ENCODE measurements around the gene WDPCP. TPM values are rescaled to one million over a fixed set of nuclear protein-coding genes. Genes with fewer than 3 reads are reported as not detected.
A peak's percentile ranks its signal among the peaks of the same experiment; 100 is the strongest.

Gene WDPCP
- total and polyA plus RNA-seq, 2 of the 13 experiments (the other 11 are each of a cell fraction or from before 2014, with no cell fraction given), result 2.9 to 5.2 TPM

DNA sequence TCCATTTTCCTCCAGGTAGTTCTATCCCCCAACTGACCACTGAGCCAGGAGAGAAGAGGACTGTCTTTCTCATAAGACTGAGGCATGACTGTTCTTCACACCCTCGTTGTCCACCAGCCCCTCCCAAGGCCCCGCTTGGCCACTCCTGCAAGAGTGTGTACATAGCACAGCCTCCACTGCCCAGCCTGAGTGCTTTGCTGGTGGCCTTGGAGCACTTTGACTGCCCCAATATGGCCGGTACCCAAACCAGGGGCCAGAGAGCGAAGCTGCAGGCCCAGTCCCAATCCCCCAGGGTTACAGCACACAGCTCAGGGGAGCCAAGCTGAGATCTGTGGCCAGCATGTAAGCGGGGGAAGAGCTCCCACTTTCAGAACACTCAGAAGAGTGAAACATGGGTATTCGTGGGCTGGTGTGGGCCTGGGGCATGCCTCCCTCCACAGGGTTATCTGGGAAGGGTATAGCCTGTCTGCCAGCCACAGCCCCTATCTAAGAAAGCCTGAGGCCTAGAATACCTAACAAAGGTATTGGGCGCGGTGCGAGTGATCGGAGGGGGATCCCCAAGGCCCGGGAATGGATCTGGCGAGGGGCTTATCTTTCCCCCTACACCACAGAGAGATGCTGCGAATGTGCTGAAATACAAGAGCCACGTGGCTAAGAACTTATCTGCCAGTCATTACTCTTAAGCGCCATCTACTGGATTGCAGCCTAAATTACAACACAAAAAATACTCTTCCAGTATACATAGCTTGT is 163.8 kb downstream of the WDPCP start (continued):
- TF ChIP-seq, protein P1, sequence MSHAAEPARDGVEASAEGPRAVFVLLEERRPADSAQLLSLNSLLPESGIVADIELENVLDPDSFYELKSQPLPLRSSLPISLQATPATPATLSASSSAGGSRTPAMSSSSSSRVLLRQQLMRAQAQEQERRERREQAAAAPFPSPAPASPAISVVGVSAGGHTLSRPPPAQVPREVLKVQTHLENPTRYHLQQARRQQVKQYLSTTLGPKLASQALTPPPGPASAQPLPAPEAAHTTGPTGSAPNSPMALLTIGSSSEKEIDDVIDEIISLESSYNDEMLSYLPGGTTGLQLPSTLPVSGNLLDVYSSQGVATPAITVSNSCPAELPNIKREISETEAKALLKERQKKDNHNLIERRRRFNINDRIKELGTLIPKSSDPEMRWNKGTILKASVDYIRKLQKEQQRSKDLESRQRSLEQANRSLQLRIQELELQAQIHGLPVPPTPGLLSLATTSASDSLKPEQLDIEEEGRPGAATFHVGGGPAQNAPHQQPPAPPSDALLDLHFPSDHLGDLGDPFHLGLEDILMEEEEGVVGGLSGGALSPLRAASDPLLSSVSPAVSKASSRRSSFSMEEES (CRISPR knock-in tag; IDR thresholded peaks at IDR 0.05), result 0 out of 2 replicates have a peak, but pooled peaks have one; percentile 34
- TF ChIP-seq ZNF670 (CRISPR knock-in tag; IDR thresholded peaks at IDR 0.05; ENCODE audit: borderline replicate concordance) (no peak), ZNF343 (CRISPR knock-in tag; IDR thresholded peaks at IDR 0.05) (no peak), CREB1 (IDR thresholded peaks at IDR 0.05) (no peak), CREB1 (CRISPR knock-in tag; IDR thresholded peaks at IDR 0.05) (no peak), CEBPG (CRISPR knock-in tag; IDR thresholded peaks at IDR 0.05) (peak; percentile 25; the same call in 1 of the 2 replicates), MXD4 (CRISPR knock-in tag; IDR thresholded peaks at IDR 0.05) (0 out of 2 replicates have a peak, but pooled peaks have one; percentile 20), ZNF207 (IDR thresholded peaks at IDR 0.05; ENCODE audit: borderline replicate concordance) (no peak), ZBTB8A (CRISPR knock-in tag; IDR thresholded peaks at IDR 0.05; ENCODE audit: borderline replicate concordance, low read depth) (no peak), TEAD3 (CRISPR knock-in tag; optimal IDR thresholded peaks at IDR 0.05; ENCODE audit: borderline replicate concordance) (peak; percentile 48), THYN1 (CRISPR knock-in tag; IDR thresholded peaks at IDR 0.05; ENCODE audit: borderline replicate concordance, low read depth) (no peak), KAT7 (CRISPR knock-in tag; IDR thresholded peaks at IDR 0.05; ENCODE audit: borderline replicate concordance) (no peak), SP4 (CRISPR knock-in tag; IDR thresholded peaks at IDR 0.05) (no peak), HDAC1 (CRISPR knock-in tag; IDR thresholded peaks at IDR 0.05) (no peak)
- TF ChIP-seq, protein P2, sequence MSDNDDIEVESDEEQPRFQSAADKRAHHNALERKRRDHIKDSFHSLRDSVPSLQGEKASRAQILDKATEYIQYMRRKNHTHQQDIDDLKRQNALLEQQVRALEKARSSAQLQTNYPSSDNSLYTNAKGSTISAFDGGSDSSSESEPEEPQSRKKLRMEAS (IDR thresholded peaks at IDR 0.05), result peak; percentile 68
- TF ChIP-seq, protein P3, sequence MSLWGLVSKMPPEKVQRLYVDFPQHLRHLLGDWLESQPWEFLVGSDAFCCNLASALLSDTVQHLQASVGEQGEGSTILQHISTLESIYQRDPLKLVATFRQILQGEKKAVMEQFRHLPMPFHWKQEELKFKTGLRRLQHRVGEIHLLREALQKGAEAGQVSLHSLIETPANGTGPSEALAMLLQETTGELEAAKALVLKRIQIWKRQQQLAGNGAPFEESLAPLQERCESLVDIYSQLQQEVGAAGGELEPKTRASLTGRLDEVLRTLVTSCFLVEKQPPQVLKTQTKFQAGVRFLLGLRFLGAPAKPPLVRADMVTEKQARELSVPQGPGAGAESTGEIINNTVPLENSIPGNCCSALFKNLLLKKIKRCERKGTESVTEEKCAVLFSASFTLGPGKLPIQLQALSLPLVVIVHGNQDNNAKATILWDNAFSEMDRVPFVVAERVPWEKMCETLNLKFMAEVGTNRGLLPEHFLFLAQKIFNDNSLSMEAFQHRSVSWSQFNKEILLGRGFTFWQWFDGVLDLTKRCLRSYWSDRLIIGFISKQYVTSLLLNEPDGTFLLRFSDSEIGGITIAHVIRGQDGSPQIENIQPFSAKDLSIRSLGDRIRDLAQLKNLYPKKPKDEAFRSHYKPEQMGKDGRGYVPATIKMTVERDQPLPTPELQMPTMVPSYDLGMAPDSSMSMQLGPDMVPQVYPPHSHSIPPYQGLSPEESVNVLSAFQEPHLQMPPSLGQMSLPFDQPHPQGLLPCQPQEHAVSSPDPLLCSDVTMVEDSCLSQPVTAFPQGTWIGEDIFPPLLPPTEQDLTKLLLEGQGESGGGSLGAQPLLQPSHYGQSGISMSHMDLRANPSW (CRISPR knock-in tag; IDR thresholded peaks at IDR 0.05; ENCODE audit: borderline replicate concordance), result no peak
- TF ChIP-seq, protein P4, sequence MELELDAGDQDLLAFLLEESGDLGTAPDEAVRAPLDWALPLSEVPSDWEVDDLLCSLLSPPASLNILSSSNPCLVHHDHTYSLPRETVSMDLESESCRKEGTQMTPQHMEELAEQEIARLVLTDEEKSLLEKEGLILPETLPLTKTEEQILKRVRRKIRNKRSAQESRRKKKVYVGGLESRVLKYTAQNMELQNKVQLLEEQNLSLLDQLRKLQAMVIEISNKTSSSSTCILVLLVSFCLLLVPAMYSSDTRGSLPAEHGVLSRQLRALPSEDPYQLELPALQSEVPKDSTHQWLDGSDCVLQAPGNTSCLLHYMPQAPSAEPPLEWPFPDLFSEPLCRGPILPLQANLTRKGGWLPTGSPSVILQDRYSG (CRISPR knock-in tag; IDR thresholded peaks at IDR 0.05), result no peak
- TF ChIP-seq, protein P5, sequence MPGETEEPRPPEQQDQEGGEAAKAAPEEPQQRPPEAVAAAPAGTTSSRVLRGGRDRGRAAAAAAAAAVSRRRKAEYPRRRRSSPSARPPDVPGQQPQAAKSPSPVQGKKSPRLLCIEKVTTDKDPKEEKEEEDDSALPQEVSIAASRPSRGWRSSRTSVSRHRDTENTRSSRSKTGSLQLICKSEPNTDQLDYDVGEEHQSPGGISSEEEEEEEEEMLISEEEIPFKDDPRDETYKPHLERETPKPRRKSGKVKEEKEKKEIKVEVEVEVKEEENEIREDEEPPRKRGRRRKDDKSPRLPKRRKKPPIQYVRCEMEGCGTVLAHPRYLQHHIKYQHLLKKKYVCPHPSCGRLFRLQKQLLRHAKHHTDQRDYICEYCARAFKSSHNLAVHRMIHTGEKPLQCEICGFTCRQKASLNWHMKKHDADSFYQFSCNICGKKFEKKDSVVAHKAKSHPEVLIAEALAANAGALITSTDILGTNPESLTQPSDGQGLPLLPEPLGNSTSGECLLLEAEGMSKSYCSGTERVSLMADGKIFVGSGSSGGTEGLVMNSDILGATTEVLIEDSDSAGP (CRISPR knock-in tag; IDR thresholded peaks at IDR 0.05; ENCODE audit: borderline replicate concordance), result no peak; the same call in 1 of the 2 replicates

Measured in HepG2 (cell line).